Brain pericyte (primary cell): ENCODE measurements around the gene RNF157.
"Not testable (repeated sequence)": the region's sequence is repeated elsewhere in the genome, so short reads cannot be mapped to it uniquely, and the experiment has no call there.

Experiments used
- DNase-seq: peaks from one replicate; pipeline ENCODE4 v3.0.0-alpha.2; 2012; ENCODE audit warnings: low read depth, low spot score

RNF157 gene

GRCh38 chr17:76189741-76190140, 50.6 kb downstream of the RNF157 start:
- DNase-seq, result no peak

- DNase-seq, result no peak
Observed at GRCh38 chr17:76189247-76189646, 51.0 kb downstream of the RNF157 start.

GRCh38 chr17:76188213-76189016, 51.9 kb downstream of the RNF157 start:
- DNase-seq, result no peak

GRCh38 chr17:76186774-76187173, 53.5 kb downstream of the RNF157 start:
- DNase-seq, result not testable (repeated sequence)

GRCh38 chr17:76184290-76184689, 56.0 kb downstream of the RNF157 start:
- no peak for DNase-seq

- DNase-seq, result peak; percentile 67
Observed at GRCh38 chr17:76182016-76182764, 58.1 kb downstream of the RNF157 start.

GRCh38 chr17:76179496-76180467, 60.5 kb downstream of the RNF157 start:
- DNase-seq, result no peak

- no peak for DNase-seq
Observed at GRCh38 chr17:76178124-76178523, 62.2 kb downstream of the RNF157 start.

GRCh38 chr17:76176701-76177574, 63.4 kb downstream of the RNF157 start:
- no peak for DNase-seq

GRCh38 chr17:76174037-76174436, 66.3 kb downstream of the RNF157 start:
- DNase-seq, result no peak

- no peak for DNase-seq
Observed at GRCh38 chr17:76173474-76173873, 66.8 kb downstream of the RNF157 start.

GRCh38 chr17:76171706-76172105, 68.6 kb downstream of the RNF157 start:
- no peak for DNase-seq

GRCh38 chr17:76170114-76170513, 70.2 kb downstream of the RNF157 start:
- no peak for DNase-seq

GRCh38 chr17:76166906-76167305, 73.4 kb downstream of the RNF157 start:
- no peak for DNase-seq

- DNase-seq, result no peak
Observed at GRCh38 chr17:76166168-76166567, 74.1 kb downstream of the RNF157 start.

GRCh38 chr17:76164331-76164730, 76.0 kb downstream of the RNF157 start:
- DNase-seq, result no peak

GRCh38 chr17:76163919-76164318, 76.4 kb downstream of the RNF157 start:
- no peak for DNase-seq

- no peak for DNase-seq
Observed at GRCh38 chr17:76161619-76162266, 78.5 kb downstream of the RNF157 start.

- DNase-seq, result no peak
Observed at GRCh38 chr17:76160896-76161528, 79.3 kb downstream of the RNF157 start.

- no peak for DNase-seq
Observed at GRCh38 chr17:76159157-76159556, 81.1 kb downstream of the RNF157 start.
